Fibroblast of lung (primary cell): ENCODE results near the gene GABRR2.

ENCODE experiments used
- EZH2 ChIP-seq: IDR thresholded peaks from 2 replicates; pipeline ENCODE4 v1.5.1; 2012; ENCODE audit warnings: low read length, control low read depth, mild to moderate bottlenecking; ENCODE audit errors: missing control alignments
- TF ChIP-seq, protein P1 (sequence below), 2 donors: IDR thresholded peaks in 1 of 2; conservative IDR thresholded peaks in 1 of 2; 1 replicate in 1 of 2; 2 replicates in 1 of 2; pipeline ENCODE4 v1.5.1; 2011 to 2012; ENCODE audit warnings: low read length in 2 of 2, control low read depth in 1 of 2, inconsistent platforms in 1 of 2, low read depth in 1 of 2, mild to moderate bottlenecking in 1 of 2

DNA sequence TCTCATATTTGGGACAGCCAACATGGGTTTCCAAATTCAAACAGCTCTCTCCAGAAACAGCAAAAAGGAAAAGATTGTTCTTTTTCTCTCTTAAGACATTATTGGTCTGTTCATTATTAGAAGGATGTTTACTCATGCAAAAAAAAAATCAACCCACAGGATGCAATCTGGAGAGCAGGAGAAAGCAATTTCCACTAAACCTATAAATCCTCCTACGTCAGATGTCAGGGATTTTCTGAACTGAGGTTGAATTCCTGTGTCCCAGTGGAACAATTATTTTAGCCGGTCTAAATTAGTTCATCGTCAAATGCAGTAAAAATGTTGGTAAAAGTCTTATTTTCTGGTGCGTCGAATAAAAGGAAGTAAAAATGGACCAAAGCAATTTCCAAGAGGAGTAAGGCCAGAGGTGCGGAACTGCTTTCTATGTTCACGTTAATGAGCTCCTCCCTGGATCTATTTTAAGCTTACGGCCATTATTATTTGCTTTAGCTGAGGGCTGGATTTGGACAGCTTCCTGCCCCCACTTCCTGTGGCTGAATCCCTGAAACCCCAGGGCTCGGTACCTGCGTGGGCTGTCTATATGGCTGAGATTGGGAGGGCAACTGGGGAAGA is 97.7 kb downstream of the GABRR2 start, which contains the start of gene GABRR1:
- TF ChIP-seq, protein P1, sequence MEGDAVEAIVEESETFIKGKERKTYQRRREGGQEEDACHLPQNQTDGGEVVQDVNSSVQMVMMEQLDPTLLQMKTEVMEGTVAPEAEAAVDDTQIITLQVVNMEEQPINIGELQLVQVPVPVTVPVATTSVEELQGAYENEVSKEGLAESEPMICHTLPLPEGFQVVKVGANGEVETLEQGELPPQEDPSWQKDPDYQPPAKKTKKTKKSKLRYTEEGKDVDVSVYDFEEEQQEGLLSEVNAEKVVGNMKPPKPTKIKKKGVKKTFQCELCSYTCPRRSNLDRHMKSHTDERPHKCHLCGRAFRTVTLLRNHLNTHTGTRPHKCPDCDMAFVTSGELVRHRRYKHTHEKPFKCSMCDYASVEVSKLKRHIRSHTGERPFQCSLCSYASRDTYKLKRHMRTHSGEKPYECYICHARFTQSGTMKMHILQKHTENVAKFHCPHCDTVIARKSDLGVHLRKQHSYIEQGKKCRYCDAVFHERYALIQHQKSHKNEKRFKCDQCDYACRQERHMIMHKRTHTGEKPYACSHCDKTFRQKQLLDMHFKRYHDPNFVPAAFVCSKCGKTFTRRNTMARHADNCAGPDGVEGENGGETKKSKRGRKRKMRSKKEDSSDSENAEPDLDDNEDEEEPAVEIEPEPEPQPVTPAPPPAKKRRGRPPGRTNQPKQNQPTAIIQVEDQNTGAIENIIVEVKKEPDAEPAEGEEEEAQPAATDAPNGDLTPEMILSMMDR (conservative IDR thresholded peaks at IDR 0.05 in 1 of 2, IDR thresholded peaks at IDR 0.05 in 1 of 2; ENCODE audit: low read depth in 1 of 2, low read length in 2 of 2) = no peak
- no peak for TF ChIP-seq EZH2
